Lower leg skin (tissue), 3 donors: ENCODE data around the gene DMD.

Source experiments
- CTCF ChIP-seq, 3 donors: fragments of 450-650 bp; IDR thresholded peaks; one replicate each; pipeline ENCODE4 v1.5.1; 2016; ENCODE audit warnings: antibody characterized with exemption in 3 of 3, mild to moderate bottlenecking in 3 of 3, moderate library complexity in 2 of 3
- POLR2A ChIP-seq, 2 donors: fragments of 450-650 bp; IDR thresholded peaks; one replicate each; pipeline ENCODE4 v1.6.1; 2016 to 2017; ENCODE audit warnings: antibody characterized with exemption in 2 of 2, mild to moderate bottlenecking in 1 of 2, moderate library complexity in 1 of 2

- TF ChIP-seq CTCF (IDR thresholded peaks at IDR 0.05) (no peak), POLR2A (IDR thresholded peaks at IDR 0.05) (no peak)
Measured at GRCh38 chrX:33211356-33212260, at the start of gene DMD.
